Measurements from ENCODE around the gene PACRG. TPM values are rescaled to one million over a fixed set of nuclear protein-coding genes. Genes with fewer than 3 reads are reported as not detected.

The PACRG gene
- total RNA-seq, 3 donors from 2014 or later = 0.64 to 6.4 (median 4.6) TPM

GRCh38 chr6:162721404-162721687, 6.4 kb upstream of the PACRG start:
- no peaks in the 10 kb centered on the region for H3K27me3 ChIP-seq
- no peak overlapping the region for H3K4me3 ChIP-seq

GRCh38 chr6:162722226-162722625, 5.5 kb upstream of the PACRG start:
- no peak for DNase-seq (ENCODE audit: low spot score in 2 of 2)
- Histone ChIP-seq H3K4me3 (no peak overlapping the region), H3K36me3 (no peaks in the 10 kb centered on the region), H3K9me3 (no peaks in the 10 kb centered on the region), H3K27me3 (no peaks in the 10 kb centered on the region), H3K4me1 (no peaks in the 10 kb centered on the region), H3K27ac (no peak overlapping the region)
- TF ChIP-seq POLR2AphosphoS5 (IDR thresholded peaks at IDR 0.05) = no peak
- no peak for TF ChIP-seq POLR2A (IDR thresholded peaks at IDR 0.05)
- no peak for TF ChIP-seq CTCF (IDR thresholded peaks at IDR 0.05)
- intact Hi-C loops (cut with DNase I; ENCODE audit: low total_unique reads) = no loop called here

More at GRCh38 chr6:162721404-162721687, 6.4 kb upstream of the PACRG start:
- no peak for DNase-seq (ENCODE audit: low spot score in 2 of 2)
- Histone ChIP-seq H3K4me1 (no peaks in the 10 kb centered on the region), H3K36me3 (no peaks in the 10 kb centered on the region), H3K27ac (no peak overlapping the region), H3K9me3 (no peaks in the 10 kb centered on the region)
- intact Hi-C loops (cut with DNase I; ENCODE audit: low total_unique reads) = no loop called here
- no peak for TF ChIP-seq POLR2AphosphoS5 (IDR thresholded peaks at IDR 0.05)
- no peak for TF ChIP-seq POLR2A (IDR thresholded peaks at IDR 0.05)
- no peak for TF ChIP-seq CTCF (IDR thresholded peaks at IDR 0.05)

- Histone ChIP-seq H3K4me1 (no peaks in the 10 kb centered on the region), H3K27me3 (no peaks in the 10 kb centered on the region), H3K4me3 (no peak overlapping the region), H3K36me3 (no peaks in the 10 kb centered on the region), H3K27ac (no peak overlapping the region), H3K9me3 (no peaks in the 10 kb centered on the region)
- no peak for DNase-seq (ENCODE audit: low spot score in 2 of 2)
- TF ChIP-seq CTCF (IDR thresholded peaks at IDR 0.05) = no peak
- no peak for TF ChIP-seq POLR2AphosphoS5 (IDR thresholded peaks at IDR 0.05)
- no peak for TF ChIP-seq POLR2A (IDR thresholded peaks at IDR 0.05)
- intact Hi-C loops (cut with DNase I; ENCODE audit: low total_unique reads) = no loop called here
Observed at GRCh38 chr6:162722633-162723032, 5.1 kb upstream of the PACRG start.

- Histone ChIP-seq H3K36me3 (no peaks in the 10 kb centered on the region), H3K4me3 (peak overlapping the region; percentile 94), H3K4me1 (no peaks in the 10 kb centered on the region), H3K9me3 (peaks cover 0 to 9% of the 10 kb centered on the region in 2 donors), H3K27ac (peak overlapping the region; percentile 94), H3K27me3 (no peaks in the 10 kb centered on the region)
- DNase-seq (ENCODE audit: low spot score in 2 of 2) = no peak
- intact Hi-C loops (cut with DNase I; ENCODE audit: low total_unique reads) = no loop called here
- no peak for TF ChIP-seq POLR2A (IDR thresholded peaks at IDR 0.05)
- TF ChIP-seq CTCF (IDR thresholded peaks at IDR 0.05) = no peak
- TF ChIP-seq POLR2AphosphoS5 (IDR thresholded peaks at IDR 0.05) = no peak
Observed at GRCh38 chr6:162726947-162727321, 840 bp upstream of the PACRG start.

GRCh38 chr6:162728197-162728596, 423 bp downstream of the PACRG start:
- H3K36me3 ChIP-seq = no peaks in the 10 kb centered on the region
- H3K27me3 ChIP-seq = no peaks in the 10 kb centered on the region
- peaks cover 0 to 9% of the 10 kb centered on the region in 2 donors for H3K9me3 ChIP-seq
- H3K4me3 ChIP-seq = peak overlapping the region; percentile 94
- H3K27ac ChIP-seq = peak overlapping the region; percentile 94
- no peak for DNase-seq (ENCODE audit: low spot score in 2 of 2)
- H3K4me1 ChIP-seq = no peaks in the 10 kb centered on the region
- intact Hi-C loops (cut with DNase I; ENCODE audit: low total_unique reads) = no loop called here
- TF ChIP-seq CTCF (IDR thresholded peaks at IDR 0.05) = no peak
- TF ChIP-seq POLR2AphosphoS5 (IDR thresholded peaks at IDR 0.05) = no peak
- TF ChIP-seq POLR2A (IDR thresholded peaks at IDR 0.05) = no peak
